GM23338 (cell line): Measurements from ENCODE around the gene METTL5. TPM values are rescaled to one million over a fixed set of nuclear protein-coding genes. Genes with fewer than 3 reads are reported as not detected.

Experiments
- ATAC-seq: fragments of 200-7000 bp; cut with Tn5 transposase; 3 replicates; pipeline ENCODE4 v1.9.1; 2020
- DNase-seq: peaks from one replicate; pipeline ENCODE4 v3.0.0-alpha.2; 2015; ENCODE audit warnings: low spot score
- H2AFZ ChIP-seq: fragments of 200-600 bp; sonication (generic); 2 replicates; pipeline ENCODE4 v1.8.0; 2016; ENCODE audit warnings: antibody characterized with exemption, mild to moderate bottlenecking, moderate library complexity
- H3F3A ChIP-seq: fragments of 200-600 bp; sonication (generic); replicated peaks from 2 replicates; pipeline ENCODE4 v1.8.0; 2017; ENCODE audit warnings: antibody characterized with exemption, mixed run types, low read depth
- H3K27ac ChIP-seq: fragments of 200-600 bp; sonication (generic); 2 replicates; pipeline ENCODE4 v1.6.1; 2016; ENCODE audit warnings: low read depth
- H3K27me3 ChIP-seq: fragments of 200-600 bp; sonication (generic); 2 replicates; pipeline ENCODE4 v1.8.0; 2016; ENCODE audit warnings: mild to moderate bottlenecking, mixed run types, moderate library complexity; ENCODE audit not compliant: insufficient read depth
- H3K36me3 ChIP-seq: fragments of 200-600 bp; sonication (generic); 2 replicates; pipeline ENCODE4 v1.8.0; 2016; ENCODE audit warnings: mild to moderate bottlenecking; ENCODE audit not compliant: insufficient read depth
- H3K4me1 ChIP-seq: fragments of 200-600 bp; sonication (generic); 2 replicates; pipeline ENCODE4 v1.8.0; 2016; ENCODE audit warnings: mild to moderate bottlenecking, moderate library complexity; ENCODE audit not compliant: insufficient read depth
- H3K4me2 ChIP-seq: fragments of 200-600 bp; sonication (generic); 2 replicates; pipeline ENCODE4 v1.7.1; 2017; ENCODE audit warnings: mixed run types
- H3K4me3 ChIP-seq: fragments of 200-600 bp; sonication (generic); 2 replicates; pipeline ENCODE4 v1.6.1; 2016; ENCODE audit warnings: mixed run types
- H3K79me2 ChIP-seq: fragments of 200-600 bp; sonication (generic); replicated peaks from 2 replicates; pipeline ENCODE4 v1.8.0; 2017; ENCODE audit warnings: mild to moderate bottlenecking; ENCODE audit not compliant: insufficient read depth
- H3K9me2 ChIP-seq: fragments of 200-600 bp; sonication (generic); 2 replicates; pipeline ENCODE4 v1.8.0; 2017; ENCODE audit not compliant: insufficient read depth
- H4K20me1 ChIP-seq: fragments of 200-600 bp; sonication (generic); replicated peaks from 2 replicates; pipeline ENCODE4 v1.8.0; 2017; ENCODE audit warnings: mild to moderate bottlenecking; ENCODE audit not compliant: insufficient read depth
- H3K27ac Mint-ChIP-seq: 2 replicates; pipeline ENCODE4 v1.8.0; 2020; ENCODE audit warnings: inconsistent platforms, mild to moderate bottlenecking, moderate library complexity, mixed read lengths
- H3K27me3 Mint-ChIP-seq: 3 replicates; pipeline ENCODE4 v1.8.0; 2022; ENCODE audit warnings: low read depth, mild to moderate bottlenecking, moderate library complexity, mixed read lengths, inconsistent platforms; ENCODE audit not compliant: insufficient read depth, poor library complexity
- H3K36me3 Mint-ChIP-seq: 3 replicates; pipeline ENCODE4 v1.8.0; 2021; ENCODE audit warnings: low read depth, mild to moderate bottlenecking, inconsistent platforms, moderate library complexity, mixed read lengths
- H3K4me1 Mint-ChIP-seq: 3 replicates; pipeline ENCODE4 v1.8.0; 2020; ENCODE audit warnings: mild to moderate bottlenecking, inconsistent platforms, mixed read lengths
- H3K4me3 Mint-ChIP-seq: 3 replicates; pipeline ENCODE4 v1.8.0; 2021; ENCODE audit warnings: moderate library complexity, mild to moderate bottlenecking, inconsistent platforms, mixed read lengths
- H3K9me3 Mint-ChIP-seq: 3 replicates; pipeline ENCODE4 v1.8.0; 2020; ENCODE audit warnings: moderate library complexity, mild to moderate bottlenecking, inconsistent platforms, mixed read lengths
- CREB1 ChIP-seq: fragments of 250-450 bp; sonication (Bioruptor Pico); IDR thresholded peaks from 2 replicates; pipeline ENCODE4 v1.5.0; 2020; ENCODE audit warnings: low read depth, mild to moderate bottlenecking, moderate library complexity
- CTCF ChIP-seq, 2 experiments: fragments of 200-600 bp in 1 of 2; sonication (generic) in 1 of 2; conservative IDR thresholded peaks; 2 replicates each; pipeline versions ENCODE4 v1.5.1 to v1.6.1; 2016 to 2017; ENCODE audit warnings: antibody characterized with exemption in 2 of 2, low read depth in 2 of 2, mild to moderate bottlenecking in 2 of 2, moderate library complexity in 1 of 2
- ETS1 ChIP-seq: IDR thresholded peaks from 2 replicates; pipeline ENCODE4 v1.6.1; 2016; ENCODE audit warnings: antibody characterized with exemption
- EZH2 ChIP-seq: fragments of 200-600 bp; sonication (generic); IDR thresholded peaks from one replicate; pipeline ENCODE4 v1.8.0; 2017; ENCODE audit warnings: antibody characterized with exemption, mild to moderate bottlenecking, low read depth; ENCODE audit not compliant: unreplicated experiment
- EZH2phosphoT487 ChIP-seq: fragments of 200-600 bp; sonication (generic); IDR thresholded peaks from one replicate; pipeline ENCODE4 v1.8.1; 2018; ENCODE audit warnings: antibody characterized with exemption; ENCODE audit not compliant: unreplicated experiment
- JUNB ChIP-seq: IDR thresholded peaks from one replicate; pipeline ENCODE4 v1.6.1; 2016; ENCODE audit warnings: antibody characterized with exemption; ENCODE audit not compliant: unreplicated experiment
- NANOG ChIP-seq: IDR thresholded peaks from 2 replicates; pipeline ENCODE4 v1.6.1; 2016; ENCODE audit warnings: antibody characterized with exemption, borderline replicate concordance
- POLR2AphosphoS5 ChIP-seq: IDR thresholded peaks from 2 replicates; pipeline ENCODE4 v1.6.1; 2016; ENCODE audit warnings: antibody characterized with exemption, low read depth
- REST ChIP-seq: IDR thresholded peaks from one replicate; pipeline ENCODE4 v1.6.1; 2018; ENCODE audit warnings: antibody characterized with exemption; ENCODE audit not compliant: unreplicated experiment
- STAT1 ChIP-seq: IDR thresholded peaks from one replicate; pipeline ENCODE4 v1.6.1; 2016; ENCODE audit warnings: antibody characterized with exemption; ENCODE audit not compliant: unreplicated experiment
- ZNF114 ChIP-seq: fragments of 250-450 bp; sonication (Bioruptor Pico); IDR thresholded peaks from 2 replicates; pipeline ENCODE4 v1.5.0; 2020; ENCODE audit warnings: mild to moderate bottlenecking, moderate library complexity
- ZNF331 ChIP-seq: fragments of 250-450 bp; sonication (Bioruptor Pico); IDR thresholded peaks from 2 replicates; pipeline ENCODE4 v1.5.0; 2020; ENCODE audit warnings: low read depth, mild to moderate bottlenecking, moderate library complexity
- ZNF462 ChIP-seq: fragments of 250-450 bp; sonication (Bioruptor Pico); IDR thresholded peaks from 2 replicates; pipeline ENCODE4 v1.5.0; 2020; ENCODE audit warnings: mild to moderate bottlenecking, moderate library complexity
- polyA plus RNA-seq: library from polyadenylated mRNA; unstranded; fragments of >200 nt; fragmentation: Nextera tagmentation; extraction: Ambion mirVana; gene quantifications from 2 replicates; pipeline ENCODE4 v1.2.1, GENCODE V29; 2016
- total RNA-seq: library from RNA; depleted of rRNA; stranded (reverse); fragments of >200 nt; shearing (Covaris generic); gene quantifications from 2 replicates; pipeline ENCODE4 v1.2.3, GENCODE V29; 2014

Gene METTL5
- total and polyA plus RNA-seq, 2 experiments from 2014 or later = 74.8 to 233 TPM

GRCh38 chr2:169771612-169772011 is 53.1 kb downstream of the METTL5 start (continued):
- TF ChIP-seq CREB1 (CRISPR knock-in tag) (no peak), JUNB (no peak), STAT1 (no peak), ZNF331 (CRISPR knock-in tag) (no peak)

GRCh38 chr2:169771021-169771420 is 53.7 kb downstream of the METTL5 start:
- H3K4me1 Mint-ChIP-seq = peaks cover 4% of the 10 kb centered on the region; the same call in 2 of the 3 replicates
- H3K27me3 ChIP-seq = no peaks in the 10 kb centered on the region
- no peak for TF ChIP-seq ZNF331 (CRISPR knock-in tag)
- TF ChIP-seq CTCF (conservative IDR thresholded peaks at IDR 0.05; ENCODE audit: low read depth in 2 of 2) = no peak
- no peak for TF ChIP-seq EZH2
- TF ChIP-seq NANOG = no peak
- no peak for TF ChIP-seq STAT1
- TF ChIP-seq ZNF114 = no peak
- no peak for TF ChIP-seq EZH2phosphoT487
- TF ChIP-seq ZNF462 = no peak
- no peak for TF ChIP-seq JUNB
- no peak for TF ChIP-seq ETS1
- TF ChIP-seq CREB1 (CRISPR knock-in tag) = no peak
- TF ChIP-seq REST = no peak
- TF ChIP-seq POLR2AphosphoS5 = no peak
- H3F3A ChIP-seq = 0 out of 2 replicates have a peak, but pooled peaks cover 3% of the 10 kb centered on the region
- H3K4me2 ChIP-seq = no peak overlapping the region
- H4K20me1 ChIP-seq = no peaks in the 10 kb centered on the region
- H3K9me3 Mint-ChIP-seq = no peaks in the 10 kb centered on the region
- no peak overlapping the region for H3K27ac ChIP-seq
- ATAC-seq (no peak), DNase-seq (no peak)
- no peak overlapping the region for H2AFZ ChIP-seq
- peaks cover 3% of the 10 kb centered on the region; the same call in 1 of the 2 replicates for H3K4me1 ChIP-seq
- no peak overlapping the region for H3K4me3 ChIP-seq
- H3K36me3 Mint-ChIP-seq = no peaks in the 10 kb centered on the region
- no peak overlapping the region for H3K27ac Mint-ChIP-seq
- no peaks in the 10 kb centered on the region for H3K36me3 ChIP-seq
- H3K9me2 ChIP-seq = no peaks in the 10 kb centered on the region
- no peaks in the 10 kb centered on the region for H3K79me2 ChIP-seq
- no peak overlapping the region for H3K4me3 Mint-ChIP-seq
- peaks cover 5% of the 10 kb centered on the region for H3K27me3 Mint-ChIP-seq
